Ovary (tissue), 3 donors: ENCODE data around the gene ZNF860.

ENCODE experiments used
- CTCF ChIP-seq, 3 donors: fragments of 450-650 bp in 2 of 3; fragments of 200-600 bp in 1 of 3; IDR thresholded peaks; one replicate each; pipeline versions ENCODE4 v1.5.1 to v1.8.0; 2016 to 2022; ENCODE audit warnings: antibody characterized with exemption in 3 of 3, mild to moderate bottlenecking in 1 of 3
- EP300 ChIP-seq: sonication (generic); formaldehyde crosslinking; IDR thresholded peaks from one replicate; pipeline ENCODE4 v1.6.1; 2017; ENCODE audit warnings: antibody characterized with exemption
- POLR2A ChIP-seq: fragments of 450-650 bp; IDR thresholded peaks from one replicate; pipeline ENCODE4 v1.6.1; 2017; ENCODE audit warnings: antibody characterized with exemption, mild to moderate bottlenecking, moderate library complexity
- donor health status: DM: no; HTN: no; CAD: no.

DNA sequence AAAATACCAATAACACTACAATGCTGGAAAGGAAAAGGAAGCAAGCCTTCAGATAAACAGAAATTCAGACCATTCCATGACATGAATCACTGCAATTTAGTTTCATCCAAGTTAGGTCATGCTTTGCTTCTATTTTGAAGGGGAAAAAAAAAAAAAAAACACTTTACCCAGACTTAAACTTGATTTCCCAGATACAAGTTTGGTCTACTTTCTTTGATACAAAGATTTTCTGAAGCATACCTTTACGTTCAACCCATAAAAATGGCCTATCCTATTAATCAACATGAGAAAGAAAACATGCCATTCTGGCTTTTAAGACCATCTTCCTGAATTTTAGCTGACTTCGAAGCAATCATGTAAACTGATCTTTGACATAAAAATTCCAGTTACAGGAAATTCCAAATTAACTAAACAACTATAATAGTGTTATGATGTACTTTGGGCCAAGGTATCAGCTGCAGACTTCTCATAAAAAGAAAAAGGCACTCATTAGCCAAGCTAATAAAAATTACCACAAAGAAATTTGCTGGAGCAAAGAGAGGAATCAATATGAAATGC lies 13.1 kb upstream of the ZNF860 start:
- no peak for TF ChIP-seq CTCF (IDR thresholded peaks at IDR 0.05)
- no peak for TF ChIP-seq POLR2A
- TF ChIP-seq EP300, result no peak
